Measurements from ENCODE around the gene TLNRD1.

TLNRD1 gene

GRCh38 chr15:80992441-80992840 is 8.3 kb upstream of the TLNRD1 start:
- H3K4me3 ChIP-seq (ENCODE audit: low read depth, low read length) = no peak overlapping the region
- H3K27ac ChIP-seq = no peak overlapping the region
- no peak for TF ChIP-seq CTCF (IDR thresholded peaks at IDR 0.05)
- H2AFZ ChIP-seq = no peak overlapping the region
- H3K36me3 ChIP-seq (ENCODE audit: control insufficient read depth, insufficient read depth, low read length) = no peaks in the 10 kb centered on the region
- no peak overlapping the region for H3K4me2 ChIP-seq (ENCODE audit: low read length)
- peaks cover 9% of the 10 kb centered on the region for H3K79me2 ChIP-seq
- H3K27me3 ChIP-seq (ENCODE audit: control insufficient read depth, insufficient read depth, low read length) = no peaks in the 10 kb centered on the region
- no peaks in the 10 kb centered on the region for H3K4me1 ChIP-seq
- no peak overlapping the region for H3K9ac ChIP-seq
- no peaks in the 10 kb centered on the region for H3K9me3 ChIP-seq (ENCODE audit: control insufficient read depth, low read length)

DNA sequence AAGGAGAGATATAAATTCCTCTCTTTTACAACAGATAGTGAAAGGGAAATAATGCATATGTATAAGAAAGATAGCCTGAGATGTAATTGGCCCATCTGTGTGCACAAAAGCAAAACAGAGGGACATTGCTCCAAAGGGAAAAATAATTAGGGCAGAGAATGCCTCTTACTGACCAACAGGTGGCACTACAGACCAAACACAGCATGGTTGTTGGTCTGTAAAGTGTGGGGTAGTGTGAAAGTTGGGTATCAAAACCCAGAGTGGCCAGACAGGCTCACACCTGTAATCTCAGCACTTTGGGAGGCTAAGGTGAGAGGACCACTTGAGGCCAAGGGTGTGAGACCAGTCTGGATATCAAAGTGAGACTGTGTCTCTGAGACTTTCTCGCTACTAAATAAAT is 4.5 kb upstream of the TLNRD1 start:
- no peak overlapping the region for H2AFZ ChIP-seq
- H3K9ac ChIP-seq = no peak overlapping the region
- no peaks in the 10 kb centered on the region for H3K79me2 ChIP-seq
- no peaks in the 10 kb centered on the region for H3K9me3 ChIP-seq (ENCODE audit: control insufficient read depth, low read length)
- no peaks in the 10 kb centered on the region for H3K27me3 ChIP-seq (ENCODE audit: control insufficient read depth, insufficient read depth, low read length)
- no peak overlapping the region for H3K4me2 ChIP-seq (ENCODE audit: low read length)
- peak; percentile 19 for TF ChIP-seq CTCF (IDR thresholded peaks at IDR 0.05)
- no peak overlapping the region for H3K4me3 ChIP-seq (ENCODE audit: low read depth, low read length)
- no peaks in the 10 kb centered on the region for H3K36me3 ChIP-seq (ENCODE audit: control insufficient read depth, insufficient read depth, low read length)
- no peaks in the 10 kb centered on the region for H3K4me1 ChIP-seq
- H3K27ac ChIP-seq = no peak overlapping the region

- H3K4me1 ChIP-seq = no peaks in the 10 kb centered on the region
- no peaks in the 10 kb centered on the region for H3K79me2 ChIP-seq
- no peak overlapping the region for H3K9ac ChIP-seq
- TF ChIP-seq CTCF (IDR thresholded peaks at IDR 0.05) = no peak
- no peak overlapping the region for H3K27ac ChIP-seq
- H3K4me2 ChIP-seq (ENCODE audit: low read length) = no peak overlapping the region
- H3K9me3 ChIP-seq (ENCODE audit: control insufficient read depth, low read length) = no peaks in the 10 kb centered on the region
- no peak overlapping the region for H2AFZ ChIP-seq
- no peaks in the 10 kb centered on the region for H3K36me3 ChIP-seq (ENCODE audit: control insufficient read depth, insufficient read depth, low read length)
- no peak overlapping the region for H3K4me3 ChIP-seq (ENCODE audit: low read depth, low read length)
- H3K27me3 ChIP-seq (ENCODE audit: control insufficient read depth, insufficient read depth, low read length) = no peaks in the 10 kb centered on the region
These were observed 3.0 kb upstream of the TLNRD1 start for GRCh38 chr15:80997692-80998091.

- Histone ChIP-seq H3K4me3 (ENCODE audit: low read depth, low read length) (no peak overlapping the region), H2AFZ (no peak overlapping the region), H3K79me2 (no peaks in the 10 kb centered on the region), H3K27me3 (ENCODE audit: control insufficient read depth, insufficient read depth, low read length) (no peaks in the 10 kb centered on the region), H3K4me1 (no peaks in the 10 kb centered on the region), H3K27ac (peak overlapping the region; percentile 32), H3K9ac (no peak overlapping the region), H3K9me3 (ENCODE audit: control insufficient read depth, low read length) (no peaks in the 10 kb centered on the region), H3K36me3 (ENCODE audit: control insufficient read depth, insufficient read depth, low read length) (no peaks in the 10 kb centered on the region), H3K4me2 (ENCODE audit: low read length) (no peak overlapping the region)
- TF ChIP-seq CTCF (IDR thresholded peaks at IDR 0.05) = no peak
These were observed 2.5 kb upstream of the TLNRD1 start for GRCh38 chr15:80998251-80998650.

DNA sequence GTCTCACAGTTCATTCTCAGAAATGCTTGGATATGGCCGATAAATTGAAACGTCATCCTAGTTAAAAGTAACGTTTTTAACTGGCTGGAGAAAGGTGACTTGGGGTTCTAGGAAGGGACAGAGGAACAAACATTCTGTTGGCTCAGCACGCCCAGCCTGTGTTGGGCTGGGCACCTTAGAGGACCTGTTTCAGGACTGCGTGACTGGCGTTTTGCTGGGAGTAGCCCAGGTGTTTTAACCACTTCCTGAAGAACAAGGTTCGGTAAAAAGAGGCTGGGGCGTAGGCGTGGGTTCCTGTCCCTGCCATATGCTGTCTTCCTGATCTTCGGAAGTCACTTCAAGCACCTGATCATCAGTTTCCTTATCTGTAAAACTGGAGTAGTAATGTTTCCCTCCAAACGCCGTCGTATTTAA is 1.1 kb upstream of the TLNRD1 start:
- Histone ChIP-seq H3K4me3 (ENCODE audit: low read depth, low read length) (peak overlapping the region; percentile 83), H2AFZ (peak overlapping the region; percentile 94), H3K9me3 (ENCODE audit: control insufficient read depth, low read length) (no peaks in the 10 kb centered on the region), H3K9ac (no peak overlapping the region), H3K79me2 (no peaks in the 10 kb centered on the region), H3K27ac (peak overlapping the region; percentile 85), H3K4me1 (no peaks in the 10 kb centered on the region), H3K4me2 (ENCODE audit: low read length) (no peak overlapping the region), H3K36me3 (ENCODE audit: control insufficient read depth, insufficient read depth, low read length) (no peaks in the 10 kb centered on the region), H3K27me3 (ENCODE audit: control insufficient read depth, insufficient read depth, low read length) (no peaks in the 10 kb centered on the region)
- no peak for TF ChIP-seq CTCF (IDR thresholded peaks at IDR 0.05)

All from parathyroid adenoma (tissue), 2 donors.